Measurements from ENCODE around the gene CDCA5. TPM values are rescaled to one million over a fixed set of nuclear protein-coding genes. Genes with fewer than 3 reads are reported as not detected.

Gene CDCA5
- polyA plus RNA-seq, 3 donors, result 17.8 to 18.4 (median 18.0) TPM

- DNase-seq (ENCODE audit: low read depth in 3 of 3, low spot score in 2 of 3), result no peak
Measured at GRCh38 chr11:65053827-65054508, 29.9 kb downstream of the CDCA5 start.

GRCh38 chr11:65051398-65051858, 32.4 kb downstream of the CDCA5 start:
- DNase-seq (ENCODE audit: low read depth in 3 of 3, low spot score in 2 of 3), result no peak

- no peak for DNase-seq (ENCODE audit: low read depth in 3 of 3, low spot score in 2 of 3)
Measured at GRCh38 chr11:65047581-65048422, 36.0 kb downstream of the CDCA5 start.

- DNase-seq (ENCODE audit: low read depth in 3 of 3, low spot score in 2 of 3), result no peak
Measured at GRCh38 chr11:65045728-65046127, 38.1 kb downstream of the CDCA5 start.

GRCh38 chr11:65045061-65045460, 38.8 kb downstream of the CDCA5 start:
- DNase-seq (ENCODE audit: low read depth in 3 of 3, low spot score in 2 of 3), result no peak

- no peak for DNase-seq (ENCODE audit: low read depth in 3 of 3, low spot score in 2 of 3)
Measured at GRCh38 chr11:65043881-65044501, 39.8 kb downstream of the CDCA5 start.

- DNase-seq (ENCODE audit: low read depth in 3 of 3, low spot score in 2 of 3), result no peak
Measured at GRCh38 chr11:65042891-65043290, 40.9 kb downstream of the CDCA5 start.

GRCh38 chr11:65040847-65041622, 42.8 kb downstream of the CDCA5 start, which contains the start of gene SAC3D1:
Gene SAC3D1 (plus strand): TSS chr11:65041210. CDS start chr11:65041293, 83 bp downstream.
- peak; percentile 68 to 87 (median 80) for DNase-seq (ENCODE audit: low read depth in 3 of 3, low spot score in 2 of 3)

- DNase-seq (ENCODE audit: low read depth in 3 of 3, low spot score in 2 of 3), result no peak
Measured at GRCh38 chr11:65040520-65040846, 43.4 kb downstream of the CDCA5 start.

- DNase-seq (ENCODE audit: low read depth in 3 of 3, low spot score in 2 of 3), result no peak
Measured at GRCh38 chr11:65036931-65037330, 46.9 kb downstream of the CDCA5 start.

- DNase-seq (ENCODE audit: low read depth in 3 of 3, low spot score in 2 of 3), result no peak
Measured at GRCh38 chr11:65035579-65035978, 48.3 kb downstream of the CDCA5 start.

- DNase-seq (ENCODE audit: low read depth in 3 of 3, low spot score in 2 of 3), result no peak
Measured at GRCh38 chr11:65034423-65034822, 49.4 kb downstream of the CDCA5 start.

GRCh38 chr11:65032216-65032615, 51.6 kb downstream of the CDCA5 start:
- no peak for DNase-seq (ENCODE audit: low read depth in 3 of 3, low spot score in 2 of 3)

Other genes starting within 250 kb of the CDCA5 start
- gene CDC42BPG, start 239.4 kb downstream of the CDCA5 start, polyA plus RNA-seq (ENCODE audit: insufficient read length in 3 of 3), result 1 to 10 TPM; 4.3 to 5.1 (median 4.3) TPM
- gene EHD1, start 205.4 kb downstream of the CDCA5 start, polyA plus RNA-seq (ENCODE audit: insufficient read length in 3 of 3), result 10 to 100 TPM; 44.6 to 63.5 (median 49.4) TPM
- 10 to 100 TPM; 12.8 to 14.0 (median 13.2) TPM for gene ATG2A, start 166.8 kb downstream of the CDCA5 start, polyA plus RNA-seq (ENCODE audit: insufficient read length in 3 of 3)
- 10 to 100 TPM; 14.3 to 16.3 (median 16.0) TPM for gene PPP2R5B, start 159.4 kb downstream of the CDCA5 start, polyA plus RNA-seq (ENCODE audit: insufficient read length in 3 of 3)
- 1 to 10 TPM; 1.5 to 1.7 (median 1.6) TPM for gene GPHA2, start 148.1 kb downstream of the CDCA5 start, polyA plus RNA-seq (ENCODE audit: insufficient read length in 3 of 3)
- gene MAJIN, start 111.9 kb downstream of the CDCA5 start, polyA plus RNA-seq (ENCODE audit: insufficient read length in 3 of 3), result 1 to 10 TPM in 1 of 3 donors, under 1 TPM in 2; 0.57 to 1.2 (median 0.67) TPM
- 1 to 10 TPM; 2.7 to 3.1 (median 3.0) TPM for gene BATF2, start 87.1 kb downstream of the CDCA5 start, polyA plus RNA-seq (ENCODE audit: insufficient read length in 3 of 3)
- gene ARL2, start 69.9 kb downstream of the CDCA5 start, polyA plus RNA-seq (ENCODE audit: insufficient read length in 3 of 3), result 10 to 100 TPM; 51.5 to 64.4 (median 54.5) TPM
- gene SNX15, start 56.6 kb downstream of the CDCA5 start, polyA plus RNA-seq (ENCODE audit: insufficient read length in 3 of 3), result 10 to 100 TPM; 22.9 to 29.1 (median 26.9) TPM
- 10 to 100 TPM in 2 of 3 donors, 1 to 10 TPM in 1; 9.9 to 12.8 (median 10.6) TPM for gene SAC3D1, start 42.8 kb downstream of the CDCA5 start, polyA plus RNA-seq (ENCODE audit: insufficient read length in 3 of 3)
- 10 to 100 TPM; 10.7 to 13.0 (median 12.9) TPM for gene NAALADL1, start 25.5 kb downstream of the CDCA5 start, polyA plus RNA-seq (ENCODE audit: insufficient read length in 3 of 3)
- gene ZFPL1, start 182 bp upstream of the CDCA5 start, polyA plus RNA-seq (ENCODE audit: insufficient read length in 3 of 3), result 10 to 100 TPM; 25.2 to 28.2 (median 27.3) TPM
- 100 to 1,000 TPM in 2 of 3 donors, 10 to 100 TPM in 1; 96.9 to 104 (median 101) TPM for gene VPS51, start 12.2 kb upstream of the CDCA5 start, polyA plus RNA-seq (ENCODE audit: insufficient read length in 3 of 3)
- gene TM7SF2, start 27.8 kb upstream of the CDCA5 start, polyA plus RNA-seq (ENCODE audit: insufficient read length in 3 of 3), result 10 to 100 TPM; 68.6 to 89.4 (median 70.8) TPM
- gene ZNHIT2, start 33.7 kb upstream of the CDCA5 start, polyA plus RNA-seq (ENCODE audit: insufficient read length in 3 of 3), result 1 to 10 TPM; 4.6 to 6.0 (median 5.0) TPM
- 100 to 1,000 TPM; 585 to 654 (median 621) TPM for gene FAU, start 38.1 kb upstream of the CDCA5 start, polyA plus RNA-seq (ENCODE audit: insufficient read length in 3 of 3)
- 10 to 100 TPM; 58.6 to 62.2 (median 59.5) TPM for gene MRPL49, start 38.3 kb upstream of the CDCA5 start, polyA plus RNA-seq (ENCODE audit: insufficient read length in 3 of 3)
- gene SYVN1, start 50.5 kb upstream of the CDCA5 start, polyA plus RNA-seq (ENCODE audit: insufficient read length in 3 of 3), result 10 to 100 TPM; 44.8 to 46.9 (median 45.6) TPM
- not detected for gene SPDYC, start 86.2 kb upstream of the CDCA5 start, polyA plus RNA-seq (ENCODE audit: insufficient read length in 3 of 3)
- gene CAPN1, start 97.9 kb upstream of the CDCA5 start, polyA plus RNA-seq (ENCODE audit: insufficient read length in 3 of 3), result 100 to 1,000 TPM in 1 of 3 donors, 10 to 100 TPM in 2; 73.4 to 102 (median 83.1) TPM
- 10 to 100 TPM; 24.3 to 28.2 (median 25.6) TPM for gene POLA2, start 177.9 kb upstream of the CDCA5 start, polyA plus RNA-seq (ENCODE audit: insufficient read length in 3 of 3)
- gene CDC42EP2, start 230.8 kb upstream of the CDCA5 start, polyA plus RNA-seq (ENCODE audit: insufficient read length in 3 of 3), result 10 to 100 TPM in 1 of 3 donors, 1 to 10 TPM in 2; 6.3 to 10.1 (median 6.5) TPM
- gene DPF2, start 249.8 kb upstream of the CDCA5 start, polyA plus RNA-seq (ENCODE audit: insufficient read length in 3 of 3), result 10 to 100 TPM; 76.7 to 88.5 (median 81.3) TPM

Data from right renal cortex interstitium (tissue), 3 donors.